NT2/D1 (cell line): ENCODE data around the gene PRAMEF7.
"Not testable (repeated sequence)": the region's sequence is repeated elsewhere in the genome, so short reads cannot be mapped to it uniquely, and the experiment has no call there.

Experiments
- SUZ12 ChIP-seq: IDR thresholded peaks from 2 replicates; pipeline ENCODE4 v1.6.1; 2011; ENCODE audit not compliant: insufficient read length, insufficient read depth; ENCODE audit errors: extremely low read depth
- YY1 ChIP-seq: IDR thresholded peaks from 2 replicates; pipeline ENCODE4 v1.6.1; 2011; ENCODE audit not compliant: insufficient read length, insufficient read depth
- ZNF274 ChIP-seq: IDR thresholded peaks from 2 replicates; pipeline ENCODE4 v1.6.1; 2011; ENCODE audit warnings: mild to moderate bottlenecking, low read depth, low read length

- TF ChIP-seq SUZ12, YY1, ZNF274: not testable (repeated sequence)
Measured at GRCh38 chr1:12898170-12898569, 18.2 kb upstream of the PRAMEF7 start, which contains the start of gene PRAMEF10.
